Body of pancreas (tissue), 4 donors: ENCODE measurements around the gene CLCA2.

ENCODE experiments used
- CTCF ChIP-seq, 7 experiments: fragments of 450-650 bp in 4 of 7; fragments of 200-600 bp in 3 of 7; sonication (generic) in 3 of 7; IDR thresholded peaks; one replicate each; pipeline ENCODE4 v1.5.1; 2016 to 2019; ENCODE audit warnings: antibody characterized with exemption in 7 of 7
- POLR2A ChIP-seq, 3 donors: fragments of 450-650 bp; IDR thresholded peaks; one replicate each; pipeline ENCODE4 v1.6.1; 2016; ENCODE audit warnings: antibody characterized with exemption in 3 of 3, mild to moderate bottlenecking in 2 of 3

GRCh38 chr1:86441997-86442396 lies 18.0 kb downstream of the CLCA2 start:
- TF ChIP-seq CTCF (IDR thresholded peaks at IDR 0.05), result no peak
- TF ChIP-seq POLR2A (IDR thresholded peaks at IDR 0.05), result no peak
